ENCODE results near the gene ZNF792.
"Not testable (repeated sequence)": the region's sequence is repeated elsewhere in the genome, so short reads cannot be mapped to it uniquely, and the experiment has no call there.

Gene ZNF792

DNA sequence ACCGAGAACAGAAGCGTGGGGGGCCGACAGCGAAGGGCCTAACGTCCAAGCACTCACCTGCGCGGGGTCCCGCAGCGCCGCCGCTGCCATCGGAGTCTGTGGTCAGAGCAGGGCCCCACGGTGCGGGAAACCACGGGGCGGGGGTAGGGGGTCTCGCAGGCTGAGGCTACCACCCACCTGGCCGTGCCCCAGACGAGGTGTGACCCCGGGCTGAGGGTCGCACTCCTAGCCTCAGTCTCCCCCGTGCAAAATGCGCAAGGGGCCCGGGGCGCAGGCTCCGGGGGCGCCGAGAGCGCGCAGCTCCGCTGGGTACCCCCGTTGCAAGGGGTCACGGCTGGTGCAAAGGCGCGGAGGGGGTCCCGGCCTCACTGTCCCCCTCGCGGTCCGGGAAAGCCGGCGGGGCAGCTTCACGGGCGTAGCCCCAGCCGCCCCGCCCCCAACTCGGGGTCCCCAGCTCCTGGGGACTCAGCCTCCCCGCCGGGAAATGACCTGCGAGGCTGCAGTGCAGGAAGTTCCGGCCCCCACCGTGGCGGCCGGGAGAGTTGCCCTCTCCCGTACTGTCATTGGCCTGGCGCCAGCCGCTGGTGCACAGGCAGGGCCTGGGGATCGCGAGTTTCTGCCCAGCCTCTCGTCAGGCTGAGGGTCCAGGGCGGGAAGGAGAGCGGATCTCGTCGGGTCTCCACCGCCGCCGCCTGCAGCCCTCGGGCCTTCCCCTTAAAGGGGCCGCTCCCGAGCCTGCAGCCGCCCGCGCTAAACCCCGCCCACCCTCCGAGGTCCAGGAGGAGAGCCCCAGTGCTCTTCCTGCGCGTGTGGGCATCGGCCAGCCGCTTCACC lies at the start of gene ZNF792:
Gene ZNF792 (minus strand): TSS at position 657 of the 834 bp plus-strand sequence. CDS start 567 bp downstream, at position 90.
- peak in 38 of 56 donors; percentile 3 to 71 (median 28) for DNase-seq

GRCh38 chr19:35013041-35013819 lies 49.2 kb upstream of the ZNF792 start:
- peak in 36 of 56 donors; percentile 5 to 64 (median 28) for DNase-seq

DNA sequence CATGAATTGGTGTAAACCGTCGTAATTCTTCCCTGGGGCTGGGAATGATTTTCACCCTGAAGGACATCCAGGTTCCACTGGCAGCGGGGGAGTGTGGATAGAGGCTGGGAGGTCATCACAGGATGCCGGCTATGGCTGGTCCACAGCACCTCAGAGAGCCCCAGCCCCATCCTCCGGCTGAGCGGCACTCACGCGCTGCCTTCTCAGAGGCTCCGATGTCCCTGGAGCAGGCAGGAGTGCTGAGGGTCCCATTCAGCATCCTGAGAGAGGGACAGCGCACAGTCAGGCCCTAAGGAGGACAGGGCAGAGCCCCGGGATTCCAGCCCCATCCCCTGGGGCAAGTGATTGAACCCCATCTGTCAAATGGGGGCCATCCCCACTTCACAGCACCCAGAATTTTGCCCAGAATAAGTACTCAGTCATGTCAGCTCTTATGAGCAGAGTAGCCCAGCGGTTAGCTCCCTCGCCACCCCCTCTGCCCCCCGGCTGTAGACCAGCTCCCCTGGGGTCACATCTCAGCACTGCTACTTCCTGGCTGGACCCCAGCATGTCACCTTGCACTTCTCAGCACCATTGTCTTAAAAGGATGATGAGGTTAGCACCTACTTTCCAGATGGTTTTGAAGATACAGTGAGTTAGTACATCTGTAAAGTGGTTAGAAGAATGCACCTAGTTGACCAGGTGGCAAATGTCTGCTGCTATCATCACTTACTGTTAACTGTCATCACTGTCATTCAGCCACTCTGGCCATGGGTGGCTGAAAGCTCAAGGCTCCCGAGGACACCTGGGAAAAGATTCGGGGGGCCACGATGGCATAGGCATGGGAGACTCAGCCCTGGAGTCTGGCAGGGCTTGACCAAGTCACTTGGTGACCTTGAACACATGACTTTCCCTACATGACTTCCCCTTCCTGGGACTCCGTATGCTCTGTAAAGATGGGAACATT lies 48.0 kb upstream of the ZNF792 start:
- no peak for DNase-seq

- no peak for DNase-seq
Observed at GRCh38 chr19:35011091-35011689, 47.2 kb upstream of the ZNF792 start.

GRCh38 chr19:35009424-35010415 lies 45.7 kb upstream of the ZNF792 start:
- DNase-seq: no peak

GRCh38 chr19:35008891-35009341 lies 44.9 kb upstream of the ZNF792 start:
- no peak for DNase-seq

DNA sequence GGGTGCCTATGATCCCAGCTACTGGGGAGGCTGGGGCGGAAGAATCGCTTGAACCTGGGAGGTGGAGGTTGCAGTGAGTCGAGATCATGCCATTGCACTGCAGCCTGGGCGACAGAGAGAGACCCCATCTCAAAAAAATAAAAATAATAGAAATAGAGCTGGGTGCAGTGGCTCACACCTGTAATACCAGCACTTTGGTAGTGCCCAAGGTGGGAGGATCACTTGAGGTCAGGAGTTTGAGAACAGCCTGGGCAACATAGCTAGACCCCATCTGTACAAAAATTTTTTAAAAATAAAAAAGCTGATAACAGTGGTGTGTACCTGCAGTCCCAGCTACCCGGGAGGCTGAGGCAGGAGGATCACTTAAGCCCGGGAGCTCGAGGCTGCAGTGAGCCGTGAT lies 43.4 kb upstream of the ZNF792 start:
- not testable (repeated sequence) for DNase-seq

DNA sequence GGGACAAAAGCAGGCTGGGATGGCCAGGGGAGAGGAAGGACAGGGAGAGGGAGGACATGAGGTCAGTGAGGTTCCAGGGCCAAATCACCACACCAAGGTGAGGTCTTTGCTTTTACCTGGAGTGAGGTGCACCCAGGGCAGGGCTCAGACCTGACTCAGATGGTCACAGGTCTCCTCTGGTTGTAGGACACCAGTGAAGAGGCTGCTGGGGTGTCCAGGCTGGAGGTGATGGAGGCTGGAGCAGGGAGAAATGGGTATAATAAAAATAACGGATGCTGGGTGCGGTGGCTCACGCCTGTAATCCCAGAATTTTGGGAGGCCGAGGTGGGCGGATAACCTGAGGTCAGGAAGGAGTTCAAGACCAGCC lies 43.0 kb upstream of the ZNF792 start:
- no peak for DNase-seq

- DNase-seq: no peak
Observed at GRCh38 chr19:35006342-35006998, 42.4 kb upstream of the ZNF792 start.

DNA sequence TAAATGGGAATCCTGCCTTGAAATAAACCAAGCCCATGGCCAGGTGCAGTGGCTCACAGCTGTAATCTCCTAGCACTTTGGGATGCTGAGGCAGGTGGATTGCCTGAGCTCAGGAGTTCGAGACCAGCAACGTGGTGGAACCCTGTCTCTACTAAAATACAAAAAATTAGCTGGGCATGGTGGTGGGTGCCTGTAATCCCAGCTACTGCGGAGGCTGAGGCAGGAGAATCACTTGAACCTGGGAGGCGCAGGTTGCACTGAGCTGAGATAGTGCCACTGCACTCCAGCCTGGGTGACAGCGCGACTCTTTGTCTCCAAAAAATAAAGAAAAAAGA lies 41.9 kb upstream of the ZNF792 start:
- not testable (repeated sequence) for DNase-seq

GRCh38 chr19:35005256-35005977 lies 41.4 kb upstream of the ZNF792 start:
- DNase-seq: no peak

GRCh38 chr19:35004517-35005255 lies 40.7 kb upstream of the ZNF792 start:
- no peak for DNase-seq

- no peak for DNase-seq
Observed at GRCh38 chr19:35002037-35002535, 38.1 kb upstream of the ZNF792 start.

- DNase-seq: peak in 9 of 56 donors; percentile 5 to 60 (median 13)
Observed at GRCh38 chr19:35000647-35001501, 36.8 kb upstream of the ZNF792 start.

GRCh38 chr19:35000338-35000646 lies 36.3 kb upstream of the ZNF792 start:
- peak in 3 of 56 donors; percentile 21 to 56 (median 50) for DNase-seq

All from nucleus accumbens (tissue), 56 donors.